ENCODE measurements around the gene BDH1. TPM values are rescaled to one million over a fixed set of nuclear protein-coding genes. Genes with fewer than 3 reads are reported as not detected.
A peak's percentile ranks its signal among the peaks of the same experiment; 100 is the strongest.

Gene BDH1
- total and polyA plus RNA-seq, 3 donors from 2014 or later: 12.8 to 22.4 (median 14.4) TPM

GRCh38 chr3:197599089-197599765 is 43.5 kb upstream of the BDH1 start:
- Histone ChIP-seq H3K27me3 (no peaks in the 10 kb centered on the region), H3K36me3 (ENCODE audit: low read depth, missing control alignments) (no peaks in the 10 kb centered on the region), H3K4me1 (peaks cover 36% of the 10 kb centered on the region), H3K27ac (peak overlapping the region; percentile 59 to 85), H3K4me3 (no peak overlapping the region), H3K9me3 (no peaks in the 10 kb centered on the region)
- intact Hi-C loops (cut with DNase I; ENCODE audit: low total_unique reads): no loop called here
- 34 to 42% methylated on average over 11 to 22 of the region's 22 CpGs for WGBS, 2 donors
- DNase-seq: peak; percentile 88
- TF ChIP-seq, protein P1, sequence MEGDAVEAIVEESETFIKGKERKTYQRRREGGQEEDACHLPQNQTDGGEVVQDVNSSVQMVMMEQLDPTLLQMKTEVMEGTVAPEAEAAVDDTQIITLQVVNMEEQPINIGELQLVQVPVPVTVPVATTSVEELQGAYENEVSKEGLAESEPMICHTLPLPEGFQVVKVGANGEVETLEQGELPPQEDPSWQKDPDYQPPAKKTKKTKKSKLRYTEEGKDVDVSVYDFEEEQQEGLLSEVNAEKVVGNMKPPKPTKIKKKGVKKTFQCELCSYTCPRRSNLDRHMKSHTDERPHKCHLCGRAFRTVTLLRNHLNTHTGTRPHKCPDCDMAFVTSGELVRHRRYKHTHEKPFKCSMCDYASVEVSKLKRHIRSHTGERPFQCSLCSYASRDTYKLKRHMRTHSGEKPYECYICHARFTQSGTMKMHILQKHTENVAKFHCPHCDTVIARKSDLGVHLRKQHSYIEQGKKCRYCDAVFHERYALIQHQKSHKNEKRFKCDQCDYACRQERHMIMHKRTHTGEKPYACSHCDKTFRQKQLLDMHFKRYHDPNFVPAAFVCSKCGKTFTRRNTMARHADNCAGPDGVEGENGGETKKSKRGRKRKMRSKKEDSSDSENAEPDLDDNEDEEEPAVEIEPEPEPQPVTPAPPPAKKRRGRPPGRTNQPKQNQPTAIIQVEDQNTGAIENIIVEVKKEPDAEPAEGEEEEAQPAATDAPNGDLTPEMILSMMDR (IDR thresholded peaks at IDR 0.05): peak; percentile 78 to 91 (median 89)
- no peak for TF ChIP-seq POLR2A (IDR thresholded peaks at IDR 0.05)

DNA sequence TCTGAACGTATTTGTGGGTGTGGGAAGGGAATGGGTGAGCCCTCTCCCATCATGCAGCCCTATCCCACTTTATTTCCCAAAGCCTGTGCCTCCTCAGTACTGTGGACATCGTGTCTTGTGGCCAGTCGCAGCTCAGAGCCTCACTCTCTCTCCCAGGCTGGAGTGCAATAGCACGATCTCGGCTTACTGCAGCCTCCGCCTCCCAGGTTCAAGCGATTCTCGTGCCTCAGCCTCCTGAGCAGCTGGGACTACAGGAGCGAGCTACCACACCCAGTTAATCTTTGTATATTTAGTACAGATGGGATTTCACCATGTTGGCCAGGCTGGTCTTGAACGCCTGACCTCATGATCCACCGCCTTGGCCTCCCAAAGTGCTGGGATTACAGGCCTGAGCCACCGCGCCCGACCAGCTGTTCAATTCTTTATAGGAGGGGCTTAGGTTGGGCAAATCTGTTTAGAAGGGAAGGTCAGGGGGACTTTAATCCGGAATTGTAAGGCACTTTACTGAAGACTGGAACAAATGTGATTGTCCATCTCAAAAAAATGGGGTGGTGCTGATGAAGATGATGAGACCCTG is 42.7 kb upstream of the BDH1 start:
- Histone ChIP-seq H3K36me3 (ENCODE audit: low read depth, missing control alignments) (no peaks in the 10 kb centered on the region), H3K4me1 (peaks cover 36% of the 10 kb centered on the region), H3K27me3 (no peaks in the 10 kb centered on the region), H3K27ac (no peak overlapping the region), H3K9me3 (no peaks in the 10 kb centered on the region), H3K4me3 (no peak overlapping the region)
- TF ChIP-seq POLR2A (IDR thresholded peaks at IDR 0.05): no peak
- TF ChIP-seq, protein P1 (IDR thresholded peaks at IDR 0.05): no peak
- DNase-seq: no peak
- WGBS, 2 donors: 73 to 74% methylated on average over 14 to 15 of the region's 15 CpGs
- intact Hi-C loops (cut with DNase I; ENCODE audit: low total_unique reads): no loop called here

DNA sequence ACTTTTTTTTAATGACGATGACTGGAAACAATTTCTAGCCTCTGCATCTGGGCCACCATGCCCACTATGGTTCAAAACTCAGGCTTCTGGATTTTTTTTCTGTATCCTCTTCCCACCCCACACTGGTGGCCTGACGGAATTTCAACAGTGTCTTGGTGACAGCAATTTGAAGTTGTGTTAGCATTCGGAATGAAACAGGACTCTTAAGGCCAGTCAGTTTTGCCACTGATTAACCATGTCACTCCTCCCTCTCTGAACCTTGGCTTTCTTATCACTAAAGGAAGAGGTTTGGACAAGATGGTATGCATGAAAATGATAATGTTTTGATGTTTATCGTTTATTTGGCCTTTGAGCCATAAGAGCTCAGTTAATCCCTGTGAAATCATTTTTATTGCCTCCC is 41.6 kb upstream of the BDH1 start:
- H3K36me3 ChIP-seq (ENCODE audit: low read depth, missing control alignments): no peaks in the 10 kb centered on the region
- H3K9me3 ChIP-seq: no peaks in the 10 kb centered on the region
- no peak for DNase-seq
- intact Hi-C loops (cut with DNase I; ENCODE audit: low total_unique reads): no loop called here
- WGBS, 2 donors: 63 to 72% methylated on average over 4 of the region's 4 CpGs
- no peaks in the 10 kb centered on the region for H3K27me3 ChIP-seq
- H3K4me1 ChIP-seq: peaks cover 33% of the 10 kb centered on the region
- no peak overlapping the region for H3K4me3 ChIP-seq
- TF ChIP-seq, protein P1 (IDR thresholded peaks at IDR 0.05): no peak
- TF ChIP-seq POLR2A (IDR thresholded peaks at IDR 0.05): no peak
- peak overlapping the region; percentile 11 for H3K27ac ChIP-seq

- 69 to 76% methylated on average over 12 of the region's 12 CpGs for WGBS, 2 donors
- Histone ChIP-seq H3K36me3 (ENCODE audit: low read depth, missing control alignments) (no peaks in the 10 kb centered on the region), H3K4me1 (peaks cover 24% of the 10 kb centered on the region), H3K4me3 (no peak overlapping the region), H3K27me3 (no peaks in the 10 kb centered on the region), H3K9me3 (no peaks in the 10 kb centered on the region), H3K27ac (no peak overlapping the region)
- no peak for DNase-seq
- no peak for TF ChIP-seq POLR2A (IDR thresholded peaks at IDR 0.05)
- TF ChIP-seq, protein P1 (IDR thresholded peaks at IDR 0.05): no peak
- intact Hi-C loops (cut with DNase I; ENCODE audit: low total_unique reads): no loop called here
Observed at GRCh38 chr3:197595470-197596185, 39.9 kb upstream of the BDH1 start.

Data from testis (tissue), 3 donors.